ENCODE results near the gene CPA5. TPM values are rescaled to one million over a fixed set of nuclear protein-coding genes. Genes with fewer than 3 reads are reported as not detected.

The CPA5 gene
- total RNA-seq, 1 experiment from 2014 or later, result not detected

DNA sequence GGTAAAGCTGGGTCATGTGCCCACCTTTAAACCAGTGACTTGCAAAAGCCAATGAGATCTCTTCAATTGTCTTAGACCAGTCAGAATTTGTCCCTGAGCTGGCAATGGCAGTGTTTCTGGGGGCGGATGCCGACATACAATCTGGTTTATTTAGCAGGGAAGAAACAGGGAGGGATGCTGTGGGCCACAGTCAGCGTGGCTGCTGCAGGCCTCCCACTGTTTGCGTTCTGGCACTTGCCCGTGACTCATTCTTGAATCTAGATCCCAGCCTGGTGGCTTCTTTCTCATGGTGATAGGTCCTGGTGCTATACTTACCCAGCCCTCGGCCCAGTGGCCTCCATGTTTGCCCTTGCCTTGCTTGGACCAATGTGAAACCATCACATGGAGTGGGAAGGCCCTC lies 32.6 kb downstream of the CPA5 start:
- no peak overlapping the region for H2BK20ac ChIP-seq (ENCODE audit: low read depth, low read length, poor library complexity, severe bottlenecking)
- H4K5ac ChIP-seq (ENCODE audit: insufficient read length, low read depth, low read length), result no peak overlapping the region
- no peak overlapping the region for H2BK5ac ChIP-seq (ENCODE audit: insufficient read length, low read length)
- no peak overlapping the region for H3K23ac ChIP-seq (ENCODE audit: insufficient read length, low read depth, low read length)
- no peaks in the 10 kb centered on the region for H3K9me3 ChIP-seq (ENCODE audit: control insufficient read depth, low read depth, low read length)
- H2AFZ ChIP-seq (ENCODE audit: low read length), result no peak overlapping the region
- Mint-ChIP-seq H3K27ac (no peak overlapping the region), H3K4me1 (peaks cover 13 to 29% of the 10 kb centered on the region in 2 experiments), H3K36me3 (ENCODE audit: insufficient read depth in 1 of 3, low read depth in 3 of 3) (peaks cover 14 to 23% (median 21%) of the 10 kb centered on the region in 3 experiments), H3K9me3 (peaks cover 19 to 26% of the 10 kb centered on the region in 2 experiments), H3K27me3 (ENCODE audit: low read depth) (peaks cover 6% of the 10 kb centered on the region), H3K4me3 (no peak overlapping the region)
- no peaks in the 10 kb centered on the region for H3K27me3 ChIP-seq (ENCODE audit: insufficient read depth, low read length)
- no peak overlapping the region for H3K18ac ChIP-seq (ENCODE audit: insufficient read length, low read depth, low read length)
- H3T11ph ChIP-seq (ENCODE audit: low read length), result no peak overlapping the region
- no peaks in the 10 kb centered on the region for H3K79me2 ChIP-seq (ENCODE audit: insufficient read depth, low read length)
- TF ChIP-seq, protein P1, sequence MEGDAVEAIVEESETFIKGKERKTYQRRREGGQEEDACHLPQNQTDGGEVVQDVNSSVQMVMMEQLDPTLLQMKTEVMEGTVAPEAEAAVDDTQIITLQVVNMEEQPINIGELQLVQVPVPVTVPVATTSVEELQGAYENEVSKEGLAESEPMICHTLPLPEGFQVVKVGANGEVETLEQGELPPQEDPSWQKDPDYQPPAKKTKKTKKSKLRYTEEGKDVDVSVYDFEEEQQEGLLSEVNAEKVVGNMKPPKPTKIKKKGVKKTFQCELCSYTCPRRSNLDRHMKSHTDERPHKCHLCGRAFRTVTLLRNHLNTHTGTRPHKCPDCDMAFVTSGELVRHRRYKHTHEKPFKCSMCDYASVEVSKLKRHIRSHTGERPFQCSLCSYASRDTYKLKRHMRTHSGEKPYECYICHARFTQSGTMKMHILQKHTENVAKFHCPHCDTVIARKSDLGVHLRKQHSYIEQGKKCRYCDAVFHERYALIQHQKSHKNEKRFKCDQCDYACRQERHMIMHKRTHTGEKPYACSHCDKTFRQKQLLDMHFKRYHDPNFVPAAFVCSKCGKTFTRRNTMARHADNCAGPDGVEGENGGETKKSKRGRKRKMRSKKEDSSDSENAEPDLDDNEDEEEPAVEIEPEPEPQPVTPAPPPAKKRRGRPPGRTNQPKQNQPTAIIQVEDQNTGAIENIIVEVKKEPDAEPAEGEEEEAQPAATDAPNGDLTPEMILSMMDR (conservative IDR thresholded peaks at IDR 0.05), result no peak
- H4K91ac ChIP-seq (ENCODE audit: insufficient read length, low read depth, low read length), result no peak overlapping the region
- H3K27ac ChIP-seq (ENCODE audit: insufficient read length, low read depth, low read length), result no peak overlapping the region
- no peak overlapping the region for H3K4ac ChIP-seq (ENCODE audit: low read depth, low read length)
- WGBS (ENCODE audit: extremely low coverage, insufficient read length, low lambda C conversion rate), result no CpG with 5 or more reads among the region's 6 CpGs
- H3K4me2 ChIP-seq (ENCODE audit: insufficient read depth, insufficient read length, low read length), result no peak overlapping the region
- no peak overlapping the region for H2BK15ac ChIP-seq (ENCODE audit: low read depth, low read length)
- no peaks in the 10 kb centered on the region for H3K23me2 ChIP-seq (ENCODE audit: insufficient read length, low read depth, low read length, poor library complexity, severe bottlenecking)
- no peak overlapping the region for H3K9ac ChIP-seq (ENCODE audit: extremely low read depth, insufficient read length, low read length)
- DNase-seq, result no peak
- no peaks in the 10 kb centered on the region for H3K4me1 ChIP-seq (ENCODE audit: insufficient read depth, low read length)
- no peak overlapping the region for H3K56ac ChIP-seq (ENCODE audit: insufficient read length, low read depth, low read length)
- no peak overlapping the region for H2BK120ac ChIP-seq (ENCODE audit: low read depth, low read length, poor library complexity, severe bottlenecking)
- H4K8ac ChIP-seq (replicated peaks; ENCODE audit: insufficient read length, low read depth, low read length), result no peak overlapping the region
- no peaks in the 10 kb centered on the region for H4K20me1 ChIP-seq (ENCODE audit: control insufficient read depth, insufficient read depth, insufficient read length)
- H2BK12ac ChIP-seq (ENCODE audit: insufficient read length, low read depth, low read length), result no peak overlapping the region
- H3K14ac ChIP-seq (ENCODE audit: insufficient read depth, low read length), result no peak overlapping the region
- no peaks in the 10 kb centered on the region for H3K79me1 ChIP-seq (ENCODE audit: insufficient read depth, low read depth, low read length, poor library complexity, severe bottlenecking)
- H2AK5ac ChIP-seq (ENCODE audit: insufficient read length, low read length), result no peak overlapping the region
